ENCODE results near the gene RPP40.

DNA sequence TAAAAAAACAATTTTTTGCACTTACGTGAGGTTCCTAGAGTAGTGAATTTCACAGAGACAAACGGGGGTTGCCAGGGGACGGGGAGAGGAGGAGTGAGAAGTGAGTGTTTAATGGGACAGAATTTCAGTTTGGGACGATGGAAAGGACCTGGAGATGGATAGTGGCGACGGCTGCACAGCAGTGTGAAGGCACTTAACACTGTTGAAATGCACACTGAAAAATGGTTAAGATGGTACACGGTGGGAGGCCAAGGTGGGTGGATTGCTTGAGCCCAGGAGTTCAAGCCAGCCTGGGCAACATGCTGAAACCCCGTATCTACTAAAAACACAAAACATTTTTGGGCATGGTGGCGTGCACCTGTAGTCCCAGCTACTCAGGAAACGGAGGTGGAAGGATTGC lies 31.4 kb downstream of the RPP40 start:
- no peak for TF ChIP-seq CTCF (IDR thresholded peaks at IDR 0.05)
- TF ChIP-seq, protein P1, sequence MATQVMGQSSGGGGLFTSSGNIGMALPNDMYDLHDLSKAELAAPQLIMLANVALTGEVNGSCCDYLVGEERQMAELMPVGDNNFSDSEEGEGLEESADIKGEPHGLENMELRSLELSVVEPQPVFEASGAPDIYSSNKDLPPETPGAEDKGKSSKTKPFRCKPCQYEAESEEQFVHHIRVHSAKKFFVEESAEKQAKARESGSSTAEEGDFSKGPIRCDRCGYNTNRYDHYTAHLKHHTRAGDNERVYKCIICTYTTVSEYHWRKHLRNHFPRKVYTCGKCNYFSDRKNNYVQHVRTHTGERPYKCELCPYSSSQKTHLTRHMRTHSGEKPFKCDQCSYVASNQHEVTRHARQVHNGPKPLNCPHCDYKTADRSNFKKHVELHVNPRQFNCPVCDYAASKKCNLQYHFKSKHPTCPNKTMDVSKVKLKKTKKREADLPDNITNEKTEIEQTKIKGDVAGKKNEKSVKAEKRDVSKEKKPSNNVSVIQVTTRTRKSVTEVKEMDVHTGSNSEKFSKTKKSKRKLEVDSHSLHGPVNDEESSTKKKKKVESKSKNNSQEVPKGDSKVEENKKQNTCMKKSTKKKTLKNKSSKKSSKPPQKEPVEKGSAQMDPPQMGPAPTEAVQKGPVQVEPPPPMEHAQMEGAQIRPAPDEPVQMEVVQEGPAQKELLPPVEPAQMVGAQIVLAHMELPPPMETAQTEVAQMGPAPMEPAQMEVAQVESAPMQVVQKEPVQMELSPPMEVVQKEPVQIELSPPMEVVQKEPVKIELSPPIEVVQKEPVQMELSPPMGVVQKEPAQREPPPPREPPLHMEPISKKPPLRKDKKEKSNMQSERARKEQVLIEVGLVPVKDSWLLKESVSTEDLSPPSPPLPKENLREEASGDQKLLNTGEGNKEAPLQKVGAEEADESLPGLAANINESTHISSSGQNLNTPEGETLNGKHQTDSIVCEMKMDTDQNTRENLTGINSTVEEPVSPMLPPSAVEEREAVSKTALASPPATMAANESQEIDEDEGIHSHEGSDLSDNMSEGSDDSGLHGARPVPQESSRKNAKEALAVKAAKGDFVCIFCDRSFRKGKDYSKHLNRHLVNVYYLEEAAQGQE (IDR thresholded peaks at IDR 0.05; ENCODE audit: insufficient read depth in 1 of 2, low read depth in 2 of 2, low read length in 1 of 2) = no peak

Data from Panc1 (cell line).